Effector CD4-positive, alpha-beta T cell (primary cell): ENCODE results near the gene TMCO6.
A peak's percentile ranks its signal among the peaks of the same experiment; 100 is the strongest.
"Not testable (repeated sequence)": the region's sequence is repeated elsewhere in the genome, so short reads cannot be mapped to it uniquely, and the experiment has no call there.

Experiments used
- DNase-seq: peaks from one replicate; pipeline ENCODE4 v3.0.0-alpha.2; 2020
- total RNA-seq: gene quantifications from one replicate; lab custom pipeline; 2026; lab: John Stamatoyannopoulos, UW

The TMCO6 gene
- 15.4 reads per million, percentile 41 among the genes with 10 or more reads in this experiment for total RNA-seq

GRCh38 chr5:140639148-140639981 is at the start of gene TMCO6:
Gene TMCO6 (plus strand): TSS chr5:140639451. CDS start chr5:140639528, 77 bp downstream.
- peak; percentile 95 for DNase-seq

- DNase-seq, result no peak
Measured at GRCh38 chr5:140590861-140591260, 48.4 kb upstream of the TMCO6 start.

GRCh38 chr5:140591747-140592372 is 47.4 kb upstream of the TMCO6 start:
- DNase-seq, result no peak

- DNase-seq, result not testable (repeated sequence)
Measured at GRCh38 chr5:140593070-140593469, 46.2 kb upstream of the TMCO6 start.

- no peak for DNase-seq
Measured at GRCh38 chr5:140594169-140594568, 45.1 kb upstream of the TMCO6 start.

- DNase-seq, result no peak
Measured at GRCh38 chr5:140595538-140596300, 43.5 kb upstream of the TMCO6 start.

- DNase-seq, result no peak
Measured at GRCh38 chr5:140596321-140596741, 42.9 kb upstream of the TMCO6 start.

- no peak for DNase-seq
Measured at GRCh38 chr5:140598836-140599235, 40.4 kb upstream of the TMCO6 start.

- DNase-seq, result no peak
Measured at GRCh38 chr5:140600096-140600495, 39.2 kb upstream of the TMCO6 start.

- no peak for DNase-seq
Measured at GRCh38 chr5:140602147-140602546, 37.1 kb upstream of the TMCO6 start.

GRCh38 chr5:140603446-140603698 is 35.9 kb upstream of the TMCO6 start:
- not testable (repeated sequence) for DNase-seq

- no peak for DNase-seq
Measured at GRCh38 chr5:140603734-140604133, 35.5 kb upstream of the TMCO6 start.

GRCh38 chr5:140605879-140606278 is 33.4 kb upstream of the TMCO6 start:
- no peak for DNase-seq

- DNase-seq, result no peak
Measured at GRCh38 chr5:140607031-140607430, 32.2 kb upstream of the TMCO6 start.

GRCh38 chr5:140608722-140609121 is 30.5 kb upstream of the TMCO6 start:
- DNase-seq, result no peak

- DNase-seq, result no peak
Measured at GRCh38 chr5:140609126-140609525, 30.1 kb upstream of the TMCO6 start.

- no peak for DNase-seq
Measured at GRCh38 chr5:140611020-140611521, 28.2 kb upstream of the TMCO6 start.

- no peak for DNase-seq
Measured at GRCh38 chr5:140622301-140622700, 16.9 kb upstream of the TMCO6 start.

- not testable (repeated sequence) for DNase-seq
Measured at GRCh38 chr5:140623061-140623460, 16.2 kb upstream of the TMCO6 start.

- not testable (repeated sequence) for DNase-seq
Measured at GRCh38 chr5:140624886-140625285, 14.4 kb upstream of the TMCO6 start.

GRCh38 chr5:140627972-140628371 is 11.3 kb upstream of the TMCO6 start:
- no peak for DNase-seq

GRCh38 chr5:140628711-140629110 is 10.5 kb upstream of the TMCO6 start:
- no peak for DNase-seq

GRCh38 chr5:140630292-140631035 is 8.8 kb upstream of the TMCO6 start:
- no peak for DNase-seq
